ENCODE measurements around the gene GRIA3.

The GRIA3 gene

GRCh38 chrX:123199338-123199737 is 15.3 kb downstream of the GRIA3 start:
- no peak for DNase-seq

GRCh38 chrX:123201720-123202119 is 17.6 kb downstream of the GRIA3 start:
- DNase-seq = no peak

GRCh38 chrX:123202523-123202922 is 18.4 kb downstream of the GRIA3 start:
- no peak for DNase-seq

DNA sequence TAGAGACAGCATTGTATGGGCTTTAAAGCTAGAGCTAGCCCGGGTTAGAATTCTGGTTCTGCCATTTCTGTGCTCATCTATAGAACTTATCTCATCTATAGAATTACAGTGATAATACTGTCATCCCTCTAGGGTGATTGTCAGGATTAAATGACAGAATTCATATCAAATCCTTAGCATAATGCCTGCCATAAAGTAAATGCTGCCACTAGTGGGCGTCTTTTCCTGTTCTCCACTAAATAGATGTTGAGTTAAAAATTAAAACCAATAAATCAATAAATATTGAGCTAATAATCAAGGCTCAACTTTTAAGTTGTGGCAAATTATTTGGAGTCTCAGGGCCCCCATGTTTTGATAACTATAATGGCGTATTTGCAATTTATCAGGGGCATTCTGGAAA is 19.7 kb downstream of the GRIA3 start:
- no peak for DNase-seq

DNA sequence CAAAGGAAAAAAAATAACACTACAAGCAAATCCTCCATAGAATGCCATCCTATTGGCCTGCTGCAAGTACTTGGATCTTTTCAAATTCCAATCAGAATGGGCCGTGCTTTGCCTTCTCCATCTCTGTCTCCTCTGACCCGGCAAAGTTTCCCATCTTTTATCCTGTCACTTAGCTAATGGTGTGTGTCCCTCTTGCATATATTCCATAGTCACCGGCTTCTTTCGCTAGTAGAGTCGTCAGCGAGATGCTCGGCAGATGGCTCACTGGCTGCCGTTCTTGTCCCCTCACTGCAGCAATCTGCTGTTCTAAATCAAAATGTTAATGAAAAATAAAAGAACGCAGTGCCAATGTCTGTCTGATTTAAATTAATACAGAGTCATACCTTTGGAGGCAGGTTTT is 22.1 kb downstream of the GRIA3 start:
- DNase-seq = no peak

GRCh38 chrX:123210252-123210651 is 26.2 kb downstream of the GRIA3 start:
- DNase-seq = no peak

GRCh38 chrX:123215397-123216089 is 31.5 kb downstream of the GRIA3 start:
- DNase-seq = no peak

GRCh38 chrX:123217077-123217476 is 33.0 kb downstream of the GRIA3 start:
- DNase-seq = no peak

- DNase-seq = no peak
These were observed 33.6 kb downstream of the GRIA3 start for GRCh38 chrX:123217728-123218127.

- no peak for DNase-seq
These were observed 35.8 kb downstream of the GRIA3 start for GRCh38 chrX:123219916-123220315.

DNA sequence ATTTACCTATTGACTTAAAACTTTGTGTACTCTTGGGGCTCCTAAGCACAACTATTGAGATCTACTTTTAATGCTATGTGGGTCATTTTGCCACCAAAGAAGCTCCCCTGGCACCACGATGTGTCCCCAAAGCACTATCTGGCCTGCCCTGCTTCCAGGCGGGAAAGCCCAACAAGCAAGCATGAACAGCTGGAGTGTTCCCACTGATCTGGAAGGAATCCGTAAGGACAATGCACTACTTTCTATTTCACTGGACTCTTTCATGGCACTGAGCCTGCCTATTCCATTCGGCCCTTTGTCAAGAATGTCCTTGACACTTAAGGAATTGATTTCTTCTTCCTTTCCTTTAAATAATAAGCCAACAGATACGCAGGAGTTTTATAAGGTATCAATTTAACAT is 38.8 kb downstream of the GRIA3 start:
- no peak for DNase-seq

DNA sequence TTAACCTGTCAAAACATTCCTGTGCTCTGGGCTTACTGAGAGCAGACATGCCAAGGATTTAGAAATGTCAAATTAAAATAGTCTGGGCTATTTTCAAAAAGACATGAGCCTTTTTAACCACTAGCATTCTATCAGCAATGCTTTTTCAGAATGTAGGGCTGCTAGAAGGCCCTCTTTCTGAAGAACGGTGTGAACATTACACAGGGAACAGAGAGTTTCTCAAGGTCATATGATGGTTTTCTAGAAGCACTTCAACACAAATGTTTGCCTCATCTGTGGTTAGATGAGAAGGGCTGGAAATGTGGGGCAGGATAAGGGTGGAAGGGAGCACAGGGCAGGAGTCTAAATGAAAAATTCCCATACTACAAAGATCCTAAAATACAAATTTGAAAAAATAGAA is 39.3 kb downstream of the GRIA3 start:
- DNase-seq = no peak

DNA sequence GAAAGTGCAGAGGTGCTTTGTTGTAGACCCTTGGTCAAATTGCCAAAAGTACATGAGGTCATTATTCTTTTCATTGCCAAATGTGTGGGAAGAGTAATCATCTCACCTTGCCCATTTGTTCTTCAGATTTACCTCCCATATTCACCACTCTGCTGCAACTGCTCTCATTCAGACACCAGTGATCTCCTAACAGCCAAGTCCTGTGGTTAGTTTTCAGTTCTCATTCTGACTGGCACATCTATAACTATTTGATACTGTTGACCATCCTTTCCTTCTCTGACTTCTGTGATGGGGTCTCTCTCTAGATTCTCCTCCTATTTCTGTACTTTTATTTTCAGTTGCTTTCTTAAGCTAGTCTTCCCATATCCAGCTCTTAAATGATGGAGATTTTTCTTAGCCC is 39.8 kb downstream of the GRIA3 start:
- no peak for DNase-seq

DNA sequence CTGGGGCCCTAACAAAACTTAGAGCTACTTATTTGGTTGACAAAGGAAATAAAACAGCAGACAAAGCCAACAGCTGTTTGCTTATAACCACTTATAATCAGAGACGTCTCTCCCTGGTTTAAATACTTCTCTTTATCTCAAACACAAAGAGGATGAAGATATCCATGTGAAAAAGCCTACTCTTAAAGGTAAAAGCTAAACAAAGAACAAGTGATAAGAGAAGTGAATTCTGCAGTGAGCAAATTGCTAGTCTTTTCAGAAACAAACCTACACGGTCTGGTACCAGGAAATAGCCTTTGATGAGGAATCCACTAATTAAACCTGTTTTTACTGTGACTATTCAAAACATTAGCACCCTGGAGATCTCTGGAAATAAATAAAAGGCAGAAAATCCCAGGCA is 46.7 kb downstream of the GRIA3 start:
- DNase-seq = no peak

GRCh38 chrX:123236859-123237258 is 52.8 kb downstream of the GRIA3 start:
- no peak for DNase-seq

- no peak for DNase-seq
These were observed 53.2 kb downstream of the GRIA3 start for GRCh38 chrX:123237271-123237670.

DNA sequence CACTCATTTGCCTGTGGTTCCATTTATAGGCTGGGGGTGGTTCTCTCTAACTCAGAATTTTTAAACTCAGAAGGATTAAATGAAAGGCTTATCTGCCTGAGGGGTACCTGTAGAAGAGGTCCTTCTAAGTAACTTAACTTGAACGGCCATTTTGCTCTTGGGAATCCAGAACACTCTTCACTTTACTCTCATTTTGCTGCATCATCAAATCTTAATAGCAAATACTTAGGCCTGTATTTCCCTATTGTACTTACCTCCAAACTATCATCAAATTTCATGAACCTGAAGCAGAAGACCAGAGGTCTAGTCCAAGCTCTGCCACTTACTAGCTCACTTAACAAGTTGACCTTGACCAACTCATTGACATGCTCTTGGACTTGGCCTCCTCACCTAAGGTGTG is 70.4 kb downstream of the GRIA3 start:
- DNase-seq = no peak

- no peak for DNase-seq
These were observed 72.3 kb downstream of the GRIA3 start for GRCh38 chrX:123256378-123256777.

DNA sequence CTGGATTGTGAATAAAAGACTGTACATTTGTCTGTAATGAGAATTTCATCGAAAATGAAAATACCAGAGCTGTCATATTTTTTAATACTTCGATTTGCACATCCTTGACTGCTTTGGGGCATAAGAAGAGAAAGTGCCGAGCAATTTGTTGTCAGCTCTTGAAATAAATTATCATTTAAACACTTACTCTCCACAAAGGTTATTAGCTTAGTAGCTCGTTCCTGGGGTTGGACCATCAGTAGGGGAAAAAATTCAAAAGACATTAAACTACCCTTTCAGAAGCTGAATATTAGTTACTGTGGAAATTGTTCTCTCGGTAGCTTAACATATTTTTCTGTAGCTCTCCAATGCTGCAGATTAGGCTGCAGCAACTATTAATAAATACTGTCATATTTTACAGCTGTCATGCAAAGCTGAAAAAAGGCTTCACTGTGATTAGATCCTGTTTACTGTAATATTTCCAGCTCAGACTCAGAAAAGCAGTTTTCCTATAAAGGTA is 76.9 kb downstream of the GRIA3 start:
- DNase-seq = no peak

DNA sequence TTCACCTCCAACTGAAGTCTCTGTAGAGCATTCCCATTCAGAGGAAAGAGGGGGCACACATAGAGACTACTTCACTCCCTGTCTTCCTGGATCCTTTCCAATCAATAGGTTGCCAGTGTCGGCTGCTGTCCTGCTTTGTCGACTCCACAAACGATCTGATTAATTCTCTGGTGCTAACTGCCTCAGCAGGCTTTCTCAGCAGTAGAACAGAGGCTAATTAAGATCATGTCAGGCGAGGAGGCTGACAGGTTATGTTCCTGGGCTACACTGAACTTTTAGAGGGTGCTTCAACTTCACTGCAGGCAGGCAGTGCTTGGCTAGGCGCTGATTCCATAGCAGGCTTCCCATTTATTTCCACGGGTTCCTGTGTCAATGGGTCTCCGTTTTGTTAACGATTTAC is 79.2 kb downstream of the GRIA3 start:
- no peak for DNase-seq

DNA sequence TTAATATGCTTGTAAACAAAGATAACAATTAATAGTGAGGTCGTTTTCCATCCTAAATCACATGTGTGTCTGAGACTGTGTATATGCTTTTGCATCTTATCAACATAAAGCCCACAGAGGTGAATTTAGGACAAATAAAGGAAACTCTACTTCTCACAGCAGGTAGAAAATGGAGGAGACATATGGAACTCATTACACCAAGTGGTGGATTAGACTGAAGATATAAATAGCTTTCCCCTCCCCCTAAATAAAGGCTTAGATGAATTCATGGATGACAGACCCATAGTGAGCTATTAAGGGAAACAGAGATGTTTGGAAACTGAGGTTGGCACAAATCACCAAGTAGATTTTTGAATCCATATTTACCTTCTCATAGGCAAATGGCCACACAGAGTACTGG is 79.7 kb downstream of the GRIA3 start:
- DNase-seq = no peak

GRCh38 chrX:123267220-123267619 is 83.1 kb downstream of the GRIA3 start:
- no peak for DNase-seq

DNA sequence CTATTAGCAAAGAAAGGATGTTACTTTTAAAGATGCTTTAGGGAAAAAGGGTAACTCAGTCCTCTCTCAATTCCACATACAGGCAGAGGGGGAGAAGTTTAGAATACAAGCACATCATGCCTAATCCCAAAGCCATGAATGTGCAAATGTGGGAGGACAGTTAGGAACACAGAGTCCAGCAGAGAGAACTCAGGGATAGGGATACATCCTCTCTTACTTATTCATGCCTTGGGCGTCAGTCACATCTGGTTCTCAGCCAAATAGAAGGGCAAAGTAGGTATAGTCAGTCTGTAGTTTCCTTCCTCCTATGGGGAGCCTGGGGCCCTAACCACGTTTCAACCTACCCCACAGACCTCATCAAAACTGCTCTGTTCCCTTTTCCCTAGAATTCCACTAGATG is 87.8 kb downstream of the GRIA3 start:
- DNase-seq = no peak

DNA sequence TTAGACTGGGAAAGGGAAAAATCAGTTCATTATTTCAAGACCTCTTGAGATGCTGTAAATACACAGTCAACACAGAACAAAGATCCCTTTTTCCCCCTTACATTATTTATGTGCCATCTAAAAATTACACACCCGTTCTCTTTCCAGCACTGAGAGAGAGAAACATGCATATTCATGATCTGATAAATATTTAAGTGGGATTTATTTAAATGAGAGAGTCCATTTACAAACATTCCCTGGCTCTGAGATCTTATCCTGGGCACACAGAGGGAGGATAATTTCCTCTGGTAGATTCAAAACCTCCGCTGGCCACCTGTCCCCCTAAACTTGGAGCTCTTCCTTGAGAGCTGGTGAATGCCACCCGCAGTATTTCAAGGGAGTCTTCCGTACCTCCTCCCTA is 88.6 kb downstream of the GRIA3 start:
- DNase-seq = no peak

GRCh38 chrX:123274796-123275195 is 90.7 kb downstream of the GRIA3 start:
- no peak for DNase-seq

All from activated CD4-positive, alpha-beta T cell treated with anti-CD3 and anti-CD28 coated beads for 48 hours (primary cell).